Smooth muscle cell (in vitro differentiated cells): ENCODE results near the gene MBTD1. TPM values are rescaled to one million over a fixed set of nuclear protein-coding genes. Genes with fewer than 3 reads are reported as not detected.

Source experiments
- DNase-seq: peaks from one replicate; lab custom pipeline; 2025; ENCODE audit not compliant: unreplicated experiment; lab: John Stamatoyannopoulos, UW
- H2AFZ ChIP-seq: fragments of 200-600 bp; sonication (generic); 2 replicates; pipeline ENCODE4 v1.6.0; 2016; ENCODE audit warnings: antibody characterized with exemption, low read depth, mild to moderate bottlenecking
- H3F3A ChIP-seq: fragments of 200-600 bp; sonication (generic); 2 replicates; pipeline ENCODE4 v1.6.0; 2017; ENCODE audit warnings: antibody characterized with exemption, low read depth
- H3K27ac ChIP-seq: fragments of 200-600 bp; sonication (generic); 2 replicates; pipeline ENCODE4 v1.5.1; 2016; ENCODE audit warnings: low read depth, mild to moderate bottlenecking
- H3K27me3 ChIP-seq: fragments of 200-600 bp; sonication (generic); 2 replicates; pipeline ENCODE4 v1.6.1; 2016; ENCODE audit warnings: low read depth, mild to moderate bottlenecking
- H3K36me3 ChIP-seq: fragments of 200-600 bp; sonication (generic); 2 replicates; pipeline ENCODE4 v1.5.1; 2016; ENCODE audit warnings: low read depth
- H3K4me1 ChIP-seq: fragments of 200-600 bp; sonication (generic); 2 replicates; pipeline ENCODE4 v1.5.1; 2016; ENCODE audit warnings: low read depth
- H3K4me2 ChIP-seq: fragments of 200-600 bp; sonication (generic); 2 replicates; pipeline ENCODE4 v1.6.0; 2016; ENCODE audit warnings: mild to moderate bottlenecking
- H3K4me3 ChIP-seq: fragments of 200-600 bp; sonication (generic); 2 replicates; pipeline ENCODE4 v1.5.1; 2016; ENCODE audit warnings: mild to moderate bottlenecking
- H3K79me2 ChIP-seq: fragments of 200-600 bp; sonication (generic); 2 replicates; pipeline ENCODE4 v1.6.0; 2016; ENCODE audit warnings: low read depth, mild to moderate bottlenecking
- H3K9ac ChIP-seq: fragments of 200-600 bp; sonication (generic); 2 replicates; pipeline ENCODE4 v1.6.0; 2016; ENCODE audit warnings: low read depth
- H3K9me3 ChIP-seq: fragments of 200-600 bp; sonication (generic); replicated peaks from 2 replicates; pipeline ENCODE4 v1.5.1; 2016; ENCODE audit warnings: low read depth
- H4K20me1 ChIP-seq: fragments of 200-600 bp; sonication (generic); 2 replicates; pipeline ENCODE4 v1.6.0; 2016; ENCODE audit warnings: low read depth
- CTCF ChIP-seq: fragments of 200-600 bp; sonication (generic); IDR thresholded peaks from 2 replicates; pipeline ENCODE4 v1.5.1; 2017; ENCODE audit warnings: borderline replicate concordance, mild to moderate bottlenecking, antibody characterized with exemption; ENCODE audit not compliant: insufficient read depth, poor library complexity, severe bottlenecking
- WGBS: methylation state at CpG from one replicate; pipeline ENCODE4 v1.1.7; 2016; ENCODE audit warnings: low lambda C conversion rate; 5-methylcytosine and 5-hydroxymethylcytosine counted together
- polyA plus RNA-seq: library from polyadenylated mRNA; unstranded; fragments of >200 nt; fragmentation: Nextera tagmentation; extraction: Ambion mirVana; gene quantifications from 2 replicates; pipeline ENCODE4 v1.2.1, GENCODE V29; 2016
- total RNA-seq: library from RNA; depleted of rRNA; stranded (reverse); fragments of >200 nt; gene quantifications from 2 replicates; pipeline ENCODE4 v1.2.3, GENCODE V29; 2014

Gene MBTD1
- total and polyA plus RNA-seq, 2 experiments from 2014 or later: 1.3 to 11.3 TPM

- WGBS: 100% methylated on average over 1 of the region's 1 CpG
- Histone ChIP-seq H3K36me3 (peaks cover 16% of the 10 kb centered on the region), H2AFZ (no peak overlapping the region), H3F3A (no peaks in the 10 kb centered on the region), H3K79me2 (no peaks in the 10 kb centered on the region), H3K4me3 (no peak overlapping the region), H4K20me1 (no peaks in the 10 kb centered on the region), H3K4me2 (no peak overlapping the region), H3K4me1 (no peaks in the 10 kb centered on the region), H3K27ac (no peak overlapping the region), H3K27me3 (no peaks in the 10 kb centered on the region), H3K9me3 (no peaks in the 10 kb centered on the region), H3K9ac (no peak overlapping the region)
- no peak for DNase-seq
- no peak for TF ChIP-seq CTCF
Observed at GRCh38 chr17:51217946-51218345, 41.9 kb downstream of the MBTD1 start.

- Histone ChIP-seq H3K4me2 (no peak overlapping the region), H4K20me1 (no peaks in the 10 kb centered on the region), H3K79me2 (no peaks in the 10 kb centered on the region), H2AFZ (no peak overlapping the region), H3K4me3 (no peak overlapping the region), H3K9ac (no peak overlapping the region), H3K27ac (no peak overlapping the region), H3K4me1 (no peaks in the 10 kb centered on the region), H3K9me3 (no peaks in the 10 kb centered on the region), H3K27me3 (no peaks in the 10 kb centered on the region), H3F3A (no peaks in the 10 kb centered on the region), H3K36me3 (peaks cover 13% of the 10 kb centered on the region)
- WGBS: 100% methylated on average over 1 of the region's 1 CpG
- no peak for TF ChIP-seq CTCF
- no peak for DNase-seq
Observed at GRCh38 chr17:51214920-51215319, 44.9 kb downstream of the MBTD1 start.

GRCh38 chr17:51203838-51204237 is 56.0 kb downstream of the MBTD1 start:
- no peak for DNase-seq
- H3K4me1 ChIP-seq: no peaks in the 10 kb centered on the region
- TF ChIP-seq CTCF: no peak
- H3F3A ChIP-seq: no peaks in the 10 kb centered on the region
- H3K4me2 ChIP-seq: no peak overlapping the region
- H4K20me1 ChIP-seq: no peaks in the 10 kb centered on the region
- no peak overlapping the region for H3K4me3 ChIP-seq
- H3K27ac ChIP-seq: no peak overlapping the region
- H3K27me3 ChIP-seq: no peaks in the 10 kb centered on the region
- H2AFZ ChIP-seq: no peak overlapping the region
- no peaks in the 10 kb centered on the region for H3K79me2 ChIP-seq
- H3K36me3 ChIP-seq: peaks cover 19% of the 10 kb centered on the region
- H3K9ac ChIP-seq: no peak overlapping the region
- no peaks in the 10 kb centered on the region for H3K9me3 ChIP-seq

- H3K36me3 ChIP-seq: peaks cover 19% of the 10 kb centered on the region
- no peak overlapping the region for H3K9ac ChIP-seq
- H2AFZ ChIP-seq: no peak overlapping the region
- 96% methylated on average over 2 of the region's 2 CpGs for WGBS
- no peaks in the 10 kb centered on the region for H3K9me3 ChIP-seq
- no peaks in the 10 kb centered on the region for H3K27me3 ChIP-seq
- no peak for TF ChIP-seq CTCF
- H3K27ac ChIP-seq: no peak overlapping the region
- H3K4me3 ChIP-seq: no peak overlapping the region
- H4K20me1 ChIP-seq: no peaks in the 10 kb centered on the region
- no peaks in the 10 kb centered on the region for H3K4me1 ChIP-seq
- H3K4me2 ChIP-seq: no peak overlapping the region
- DNase-seq: no peak
- H3K79me2 ChIP-seq: no peaks in the 10 kb centered on the region
- H3F3A ChIP-seq: no peaks in the 10 kb centered on the region
Observed at GRCh38 chr17:51200846-51201245, 59.0 kb downstream of the MBTD1 start.
